ENCODE measurements around the gene LIAS. TPM values are rescaled to one million over a fixed set of nuclear protein-coding genes. Genes with fewer than 3 reads are reported as not detected.
A peak's percentile ranks its signal among the peaks of the same experiment; 100 is the strongest.

The LIAS gene
- total RNA-seq, 1 experiment from 2014 or later, result 8.3 TPM

DNA sequence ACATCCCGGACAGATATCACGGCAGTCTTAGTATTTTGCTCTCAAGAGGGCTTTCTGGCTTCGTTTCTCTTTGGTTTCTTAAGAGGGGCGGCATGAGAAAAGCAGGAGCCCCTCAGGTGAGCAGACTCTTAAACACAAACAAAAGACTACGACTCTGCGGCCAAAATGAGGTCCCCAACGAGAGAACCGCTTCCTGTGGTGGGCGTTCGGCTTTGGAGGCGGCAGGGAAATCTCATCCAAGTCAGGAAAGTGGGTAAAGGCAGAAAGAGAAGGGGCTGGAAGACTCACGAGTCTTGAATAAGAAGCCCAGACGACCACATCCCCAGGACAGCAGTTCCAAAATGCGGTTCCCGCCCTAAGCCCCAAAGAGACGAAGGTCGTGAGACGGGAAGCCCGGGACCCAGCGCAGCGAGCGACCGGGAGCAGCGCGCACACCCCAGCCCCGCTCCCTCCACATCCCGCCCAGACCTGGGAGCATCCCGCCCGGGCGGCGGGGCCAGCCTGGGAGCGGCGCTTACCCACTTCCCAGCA is 68.0 kb downstream of the LIAS start:
- DNase-seq (peak; percentile 3), ATAC-seq (no peak)
- peak overlapping the region; percentile 93 for H3K9ac ChIP-seq (ENCODE audit: low read length)
- H2AFZ ChIP-seq (ENCODE audit: low read length), result peak overlapping the region; percentile 75
- CTCF ChIA-PET, result interaction anchor here (0.5 to 0.9 kb wide), 4 partner anchors 16 to 65 kb away, joined by 3 to 6 read pairs (median 4); no protein-coding TSS in a partner anchor
- H4K20me1 ChIP-seq (ENCODE audit: low read length), result no peaks in the 10 kb centered on the region
- POLR2A ChIA-PET (ENCODE audit: unreplicated experiment), result interaction anchor here (0.5 to 1.4 kb wide), 14 partner anchors 12 to 989 kb away, joined by 3 to 26 read pairs (median 7); partner anchors contain the start of genes LIAS and SMIM14
- no peaks in the 10 kb centered on the region for H3K9me2 ChIP-seq (replicated peaks; ENCODE audit: low read length)
- peaks cover 11% of the 10 kb centered on the region for H3K36me3 ChIP-seq (ENCODE audit: low read depth, low read length)
- intact Hi-C loops (cut with micrococcal nuclease), result loop anchor here (1.0 to 5.0 kb wide), 4 partner anchors 45 to 112 kb away; no protein-coding TSS in a partner anchor
- H3K27ac ChIP-seq (ENCODE audit: low read length), result peak overlapping the region; percentile 89
- H3K4me2 ChIP-seq (ENCODE audit: low read length), result peak overlapping the region; percentile 96
- peaks cover 23% of the 10 kb centered on the region for H3K4me1 ChIP-seq (ENCODE audit: insufficient read depth, low read length)
- no peaks in the 10 kb centered on the region for H3K27me3 ChIP-seq (ENCODE audit: low read length)
- peak overlapping the region; percentile 95 for H3K4me3 ChIP-seq (ENCODE audit: low read length)
- no peaks in the 10 kb centered on the region for H3F3A ChIP-seq (ENCODE audit: low read length, unreplicated experiment)
- TF ChIP-seq CTCF (conservative IDR thresholded peaks at IDR 0.05; ENCODE audit: low read depth, low read length) (no peak), EZH2phosphoT487 (IDR thresholded peaks at IDR 0.05; ENCODE audit: borderline replicate concordance, low read length) (no peak), EZH2 (IDR thresholded peaks at IDR 0.05; ENCODE audit: low read length, unreplicated experiment) (no peak)
- TSS peak; percentile 69 for BruUV-seq (replicated peaks)
- H3K79me2 ChIP-seq (ENCODE audit: low read length), result peaks cover 59% of the 10 kb centered on the region
- H3K9me3 ChIP-seq (ENCODE audit: low read length), result no peaks in the 10 kb centered on the region

GRCh38 chr4:39527296-39528060 is 68.6 kb downstream of the LIAS start, which contains the start of gene UGDH:
Gene UGDH, minus strand, starts transcription at chr4:39527439. Its CDS starts 5,927 bp downstream, at chr4:39521512.
- no peak for TF ChIP-seq EZH2phosphoT487 (IDR thresholded peaks at IDR 0.05; ENCODE audit: borderline replicate concordance, low read length)
- TF ChIP-seq CTCF (conservative IDR thresholded peaks at IDR 0.05; ENCODE audit: low read depth, low read length), result no peak
- TF ChIP-seq EZH2 (IDR thresholded peaks at IDR 0.05; ENCODE audit: low read length, unreplicated experiment), result no peak
- Histone ChIP-seq H3K36me3 (ENCODE audit: low read depth, low read length) (peaks cover 14% of the 10 kb centered on the region), H3K9me2 (replicated peaks; ENCODE audit: low read length) (no peaks in the 10 kb centered on the region), H2AFZ (ENCODE audit: low read length) (peak within 1 kb of the TSS; percentile 75), H3K79me2 (ENCODE audit: low read length) (peaks cover 53% of the 10 kb centered on the region), H3K27me3 (ENCODE audit: low read length) (no peaks in the 10 kb centered on the region), H3K27ac (ENCODE audit: low read length) (peak within 1 kb of the TSS; percentile 89), H3K4me2 (ENCODE audit: low read length) (peak within 1 kb of the TSS; percentile 96), H3K9ac (ENCODE audit: low read length) (peak within 1 kb of the TSS; percentile 93), H3F3A (ENCODE audit: low read length, unreplicated experiment) (no peaks in the 10 kb centered on the region), H4K20me1 (ENCODE audit: low read length) (no peaks in the 10 kb centered on the region), H3K4me3 (ENCODE audit: low read length) (peak within 1 kb of the TSS; percentile 95), H3K4me1 (ENCODE audit: insufficient read depth, low read length) (peaks cover 20% of the 10 kb centered on the region), H3K9me3 (ENCODE audit: low read length) (no peaks in the 10 kb centered on the region)
- BruUV-seq (replicated peaks), result no TSS peak
- peak; percentile 87 for ATAC-seq
- ChIA-PET CTCF (interaction anchor here (0.5 to 0.9 kb wide), 4 partner anchors 15 to 64 kb away, joined by 3 to 6 read pairs (median 4); no protein-coding TSS in a partner anchor), POLR2A (ENCODE audit: unreplicated experiment) (interaction anchor here (0.5 to 1.4 kb wide), 18 partner anchors 8 to 989 kb away, joined by 3 to 26 read pairs (median 6); partner anchors contain the start of genes LIAS and SMIM14)
- DNase-seq, result peak; percentile 95
- intact Hi-C loops (cut with micrococcal nuclease), result loop anchor here (1.0 to 5.0 kb wide), 3 partner anchors 45 to 112 kb away; no protein-coding TSS in a partner anchor
